Measurements from ENCODE around the gene GPAM.
"Not testable (repeated sequence)": the region's sequence is repeated elsewhere in the genome, so short reads cannot be mapped to it uniquely, and the experiment has no call there.

GPAM gene

GRCh38 chr10:112214298-112214926, 30.8 kb upstream of the GPAM start:
- DNase-seq, result no peak

- DNase-seq, result no peak
Measured at GRCh38 chr10:112213836-112214235, 30.3 kb upstream of the GPAM start.

- no peak for DNase-seq
Measured at GRCh38 chr10:112213098-112213823, 29.7 kb upstream of the GPAM start.

GRCh38 chr10:112210666-112211065, 27.1 kb upstream of the GPAM start:
- no peak for DNase-seq

GRCh38 chr10:112209684-112210131, 26.1 kb upstream of the GPAM start:
- DNase-seq, result no peak

GRCh38 chr10:112208997-112209396, 25.4 kb upstream of the GPAM start:
- no peak for DNase-seq

GRCh38 chr10:112208292-112208691, 24.7 kb upstream of the GPAM start:
- DNase-seq, result no peak

- DNase-seq, result no peak
Measured at GRCh38 chr10:112203328-112204076, 19.9 kb upstream of the GPAM start.

- DNase-seq, result no peak
Measured at GRCh38 chr10:112202561-112203241, 19.1 kb upstream of the GPAM start.

GRCh38 chr10:112202076-112202475, 18.5 kb upstream of the GPAM start:
- no peak for DNase-seq

GRCh38 chr10:112201334-112201733, 17.8 kb upstream of the GPAM start:
- no peak for DNase-seq

- not testable (repeated sequence) for DNase-seq
Measured at GRCh38 chr10:112200259-112200658, 16.7 kb upstream of the GPAM start.

GRCh38 chr10:112197662-112198061, 14.1 kb upstream of the GPAM start:
- not testable (repeated sequence) for DNase-seq

- DNase-seq, result no peak
Measured at GRCh38 chr10:112195224-112195623, 11.7 kb upstream of the GPAM start.

- DNase-seq, result no peak
Measured at GRCh38 chr10:112191791-112192190, 8.2 kb upstream of the GPAM start.

GRCh38 chr10:112191041-112191590, 7.6 kb upstream of the GPAM start:
- DNase-seq, result no peak

GRCh38 chr10:112189465-112189864, 5.9 kb upstream of the GPAM start:
- DNase-seq, result no peak

GRCh38 chr10:112187527-112187926, 4.0 kb upstream of the GPAM start:
- DNase-seq, result no peak

- no peak for DNase-seq
Measured at GRCh38 chr10:112185959-112186358, 2.4 kb upstream of the GPAM start.

GRCh38 chr10:112184379-112184778, 814 bp upstream of the GPAM start:
- DNase-seq, result no peak

- DNase-seq, result no peak
Measured at GRCh38 chr10:112184052-112184371, 447 bp upstream of the GPAM start.

- DNase-seq, result no peak
Measured at GRCh38 chr10:112182784-112183328, 709 bp downstream of the GPAM start.

GRCh38 chr10:112177247-112177646, 6.3 kb downstream of the GPAM start:
- no peak for DNase-seq
